ENCODE measurements around the gene GANC. TPM values are rescaled to one million over a fixed set of nuclear protein-coding genes. Genes with fewer than 3 reads are reported as not detected.
A peak's percentile ranks its signal among the peaks of the same experiment; 100 is the strongest.
"Not testable (repeated sequence)": the region's sequence is repeated elsewhere in the genome, so short reads cannot be mapped to it uniquely, and the experiment has no call there.

Gene GANC
- total RNA-seq (2014; rRNA removed; shearing (Covaris generic)), result 11.7 and 20.1 TPM in 2 replicates

DNA sequence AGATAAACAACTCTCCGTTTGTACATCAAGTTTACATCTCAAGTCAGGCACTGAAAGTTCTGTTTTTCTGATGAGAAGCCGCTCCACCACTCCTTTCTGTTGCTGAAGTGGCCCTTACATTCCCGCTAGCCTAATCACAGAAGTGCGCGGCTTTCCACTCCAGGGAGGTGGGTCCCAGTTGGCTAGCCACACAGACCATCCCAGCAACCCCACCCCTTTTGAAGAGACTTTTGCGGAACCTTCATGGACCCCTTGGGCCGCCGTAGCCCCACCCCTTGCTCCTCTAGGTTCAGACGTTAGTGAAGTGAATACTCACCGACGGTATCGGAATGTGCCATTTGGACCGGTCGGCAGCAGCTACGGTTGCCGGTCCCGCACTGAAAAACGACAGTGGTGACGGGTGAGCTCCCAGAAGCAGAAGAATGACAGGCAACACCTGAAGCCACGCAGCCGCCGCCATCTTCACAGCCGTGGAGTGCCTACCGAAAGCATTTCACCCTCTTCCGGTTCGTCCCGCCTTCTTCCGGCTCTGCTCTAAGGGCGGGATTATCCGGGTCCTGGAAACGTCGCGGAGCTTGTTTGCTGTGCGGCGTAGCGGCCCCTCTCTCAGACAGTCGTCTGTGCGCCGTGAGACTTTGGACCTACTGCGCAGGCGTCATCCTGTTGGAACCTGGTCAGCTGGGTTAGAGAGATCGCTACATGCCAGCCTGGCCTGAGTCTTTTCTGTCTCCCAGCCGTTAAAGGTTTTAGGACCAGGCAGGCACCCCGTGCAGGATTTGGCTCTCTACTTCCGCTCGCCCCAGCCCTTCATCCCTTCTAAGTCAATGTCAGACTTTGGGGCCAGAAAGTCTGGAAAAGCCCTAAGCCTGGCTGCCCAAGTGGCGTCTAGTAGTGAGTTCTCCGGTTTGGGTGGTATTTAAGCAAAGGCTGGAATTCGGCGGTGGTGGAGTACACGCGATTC, at the start of gene GANC, which contains the start of gene TMEM87A:
Gene GANC (plus strand): TSS at position 263 of the 961 bp plus-strand sequence. CDS start 1,281 bp downstream, outside the sequence.
Gene TMEM87A (minus strand): TSS at position 495 of the 961 bp plus-strand sequence. CDS start 35 bp downstream, at position 460.
- DNase-seq (ENCODE audit: low spot score), result peak; percentile 97

- DNase-seq (ENCODE audit: low spot score), result no peak
Measured at GRCh38 chr15:42226648-42227047, 46.4 kb upstream of the GANC start.

DNA sequence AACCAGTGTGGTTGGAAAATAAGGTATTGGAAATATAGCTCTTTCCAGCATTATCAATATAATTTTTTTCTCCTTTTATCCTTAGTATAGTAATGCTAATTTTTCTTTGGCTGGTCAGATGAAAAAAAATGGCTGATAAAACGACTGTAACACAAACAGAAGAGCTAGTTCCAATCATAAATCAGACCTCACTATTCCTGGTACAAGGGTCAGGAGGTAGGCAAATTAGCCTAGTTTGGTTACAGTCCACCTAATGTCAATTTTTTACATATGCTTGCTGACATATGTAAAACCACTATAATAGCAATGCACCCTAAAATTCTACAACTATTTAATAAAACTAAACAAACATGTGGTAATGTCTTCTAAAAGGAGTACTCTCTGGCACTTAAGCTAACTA, 45.0 kb upstream of the GANC start:
- DNase-seq (ENCODE audit: low spot score), result no peak

GRCh38 chr15:42228981-42229380, 44.0 kb upstream of the GANC start:
- DNase-seq (ENCODE audit: low spot score), result not testable (repeated sequence)

- DNase-seq (ENCODE audit: low spot score), result no peak
Measured at GRCh38 chr15:42231088-42231487, 41.9 kb upstream of the GANC start.

DNA sequence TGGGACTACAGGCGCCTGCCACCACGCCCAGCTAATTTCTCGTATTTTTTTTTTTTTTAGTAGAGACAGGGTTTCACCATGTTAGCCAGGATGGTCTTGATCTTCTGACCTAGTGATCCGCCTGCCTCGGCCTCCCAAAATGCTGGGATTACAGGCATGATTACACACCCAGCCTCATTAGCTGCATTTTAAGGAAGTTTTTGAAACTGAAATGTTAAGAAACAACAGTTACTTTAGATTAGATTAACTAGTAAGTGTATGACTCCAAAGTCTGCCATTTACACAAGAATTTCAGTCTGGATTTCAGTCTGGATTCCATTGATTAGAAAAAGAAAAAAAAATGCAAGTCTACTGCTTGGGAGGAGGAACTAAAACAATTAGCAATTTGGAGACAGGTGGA, 40.4 kb upstream of the GANC start:
- DNase-seq (ENCODE audit: low spot score), result no peak

- no peak for DNase-seq (ENCODE audit: low spot score)
Measured at GRCh38 chr15:42233107-42233506, 39.9 kb upstream of the GANC start.

DNA sequence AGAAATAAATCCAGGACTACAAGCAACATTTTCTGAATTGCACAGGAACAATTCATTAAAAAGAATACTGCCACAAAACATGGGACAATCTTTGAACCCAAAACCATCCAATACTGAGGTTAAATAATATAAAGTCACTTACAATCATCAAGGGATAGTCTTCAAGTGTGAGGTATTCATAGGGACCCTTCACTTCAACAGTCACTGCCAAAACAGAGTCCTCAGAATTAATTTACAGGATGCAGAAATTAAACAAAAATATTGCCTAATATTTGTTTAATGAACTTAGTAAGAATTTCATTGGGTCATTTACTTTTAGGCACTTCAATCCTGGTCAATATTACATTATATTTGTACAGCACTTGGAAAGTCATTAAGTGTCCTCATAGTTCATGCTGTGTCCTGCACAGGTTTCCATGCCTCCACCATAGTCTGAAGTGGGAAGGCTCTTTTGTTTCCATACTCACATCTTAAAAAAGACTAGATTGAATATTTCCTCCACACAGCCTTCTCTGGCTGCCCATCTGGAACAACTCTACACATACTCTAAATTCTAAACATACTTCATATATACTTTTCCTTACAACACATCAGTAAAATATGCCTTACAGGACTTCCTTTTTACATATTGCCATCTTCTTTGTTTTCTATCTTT, 33.3 kb upstream of the GANC start:
- DNase-seq (ENCODE audit: low spot score), result no peak

GRCh38 chr15:42240823-42241222, 32.2 kb upstream of the GANC start:
- DNase-seq (ENCODE audit: low spot score), result no peak

DNA sequence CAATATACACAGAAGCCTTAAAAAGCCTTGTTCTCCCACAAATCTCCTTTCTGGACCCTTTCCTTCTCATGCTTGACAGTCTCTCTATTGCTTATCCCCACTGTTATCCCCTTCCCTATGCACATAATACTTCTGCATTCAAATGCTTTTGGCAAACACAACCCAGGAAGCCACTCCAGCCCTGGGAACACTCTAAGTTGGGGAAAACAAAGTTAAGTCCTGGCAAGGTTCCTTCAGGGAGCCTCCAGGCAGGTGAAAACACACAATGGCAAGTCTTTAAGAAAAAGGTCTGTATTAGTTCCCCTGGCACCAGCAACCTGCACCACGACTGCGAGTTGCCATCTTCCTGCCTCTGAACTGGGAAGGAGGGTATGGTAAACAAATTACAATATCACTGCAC, 19.7 kb upstream of the GANC start:
- no peak for DNase-seq (ENCODE audit: low spot score)

GRCh38 chr15:42264795-42265194, 8.2 kb upstream of the GANC start:
- no peak for DNase-seq (ENCODE audit: low spot score)

GRCh38 chr15:42267286-42267685, 5.7 kb upstream of the GANC start:
- no peak for DNase-seq (ENCODE audit: low spot score)

GRCh38 chr15:42270551-42270950, 2.5 kb upstream of the GANC start:
- no peak for DNase-seq (ENCODE audit: low spot score)

DNA sequence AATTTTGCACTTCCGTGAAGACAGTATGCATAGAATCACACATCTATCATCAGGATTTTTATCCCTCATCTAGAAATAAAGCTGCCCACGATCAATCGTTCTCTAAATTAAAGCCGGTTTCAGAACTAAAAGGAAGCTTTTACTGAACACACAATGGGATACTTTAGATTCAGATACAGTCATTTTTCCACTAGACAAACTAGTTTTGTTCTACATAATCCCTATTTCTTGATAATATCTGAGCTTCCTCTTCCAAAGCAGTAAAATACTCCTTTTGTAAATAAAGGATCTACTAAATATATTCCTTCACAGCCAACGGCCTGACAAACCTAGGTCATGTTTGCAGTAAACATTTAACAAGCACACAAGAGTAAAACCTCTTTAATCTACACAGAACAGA, 2.0 kb upstream of the GANC start:
- DNase-seq (ENCODE audit: low spot score), result no peak

- peak; percentile 44 for DNase-seq (ENCODE audit: low spot score)
Measured at GRCh38 chr15:42273900-42274701, 1.1 kb downstream of the GANC start.

GRCh38 chr15:42274702-42274989, 1.6 kb downstream of the GANC start:
- DNase-seq (ENCODE audit: low spot score), result no peak

DNA sequence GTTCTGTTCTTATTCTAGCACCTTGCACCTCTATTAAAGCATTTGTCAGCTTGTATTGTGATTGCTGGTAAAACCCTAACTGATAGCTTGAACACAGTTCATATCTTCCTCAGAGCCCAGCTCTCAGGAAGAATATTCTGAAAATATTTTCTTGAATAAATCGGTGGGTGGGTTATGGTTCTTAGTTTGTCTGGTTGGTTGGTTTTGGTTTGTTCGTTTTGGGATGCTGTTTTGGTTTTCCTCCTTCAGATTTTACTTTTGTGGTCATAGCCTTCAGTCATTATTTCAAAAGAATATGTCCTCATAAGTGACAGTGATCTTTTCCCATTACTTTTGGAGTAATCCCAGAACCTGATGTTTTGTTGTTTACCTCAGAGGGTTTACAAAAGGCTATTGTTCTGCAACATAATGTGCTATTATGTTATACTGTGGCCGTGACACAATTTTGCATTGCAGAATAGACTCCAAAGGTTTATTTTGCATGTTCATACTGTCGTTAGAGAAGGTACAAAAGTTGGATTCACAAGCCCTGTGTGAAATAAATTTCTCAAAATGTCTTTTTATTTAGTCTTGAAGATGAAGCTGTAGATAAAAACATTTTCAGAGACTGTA, 2.9 kb downstream of the GANC start:
- DNase-seq (ENCODE audit: low spot score), result no peak

- DNase-seq (ENCODE audit: low spot score), result no peak
Measured at GRCh38 chr15:42276762-42277161, 3.8 kb downstream of the GANC start.

GRCh38 chr15:42279234-42279723, 6.3 kb downstream of the GANC start:
- no peak for DNase-seq (ENCODE audit: low spot score)

GRCh38 chr15:42282344-42282743, 9.3 kb downstream of the GANC start:
- DNase-seq (ENCODE audit: low spot score), result no peak

DNA sequence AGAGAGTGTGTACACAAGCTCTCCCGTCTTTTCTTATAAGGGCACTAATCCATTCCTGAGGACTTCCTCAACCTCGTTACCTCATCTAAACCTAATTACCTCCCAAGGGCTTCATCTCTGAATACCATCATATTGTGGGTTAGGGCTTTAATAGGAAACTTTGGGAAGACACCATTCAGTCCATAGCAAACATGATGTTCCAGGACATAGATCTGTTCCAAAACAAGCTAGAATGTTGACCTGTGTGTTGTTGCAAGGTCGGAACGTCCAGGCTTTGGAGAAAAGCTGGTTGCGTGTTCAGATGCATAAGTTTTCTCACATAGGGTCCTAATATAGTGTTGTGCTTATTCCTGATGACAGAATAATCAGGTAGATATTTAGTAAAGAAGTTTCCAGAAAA, 9.9 kb downstream of the GANC start:
- no peak for DNase-seq (ENCODE audit: low spot score)

- no peak for DNase-seq (ENCODE audit: low spot score)
Measured at GRCh38 chr15:42283671-42284070, 10.7 kb downstream of the GANC start.

Measured in A172 (cell line).